T-helper 2 cell treated with Interferon-gamma antibody and Interleukin-4, amounts not matched to agents 5 μg/mL and 100 μg/mL, for 36 hours (primary cell): ENCODE results near the gene CD40LG.

Source experiments
- DNase-seq: peaks from one replicate; pipeline ENCODE4 v3.0.0; 2021; ENCODE audit warnings: low spot score
- H3K27ac Mint-ChIP-seq: one replicate; pipeline ENCODE4 v1.8.0; 2021; ENCODE audit warnings: mild to moderate bottlenecking, mixed read lengths
- H3K27me3 Mint-ChIP-seq: one replicate; pipeline ENCODE4 v1.8.0; 2021; ENCODE audit warnings: low read depth, mixed read lengths
- H3K36me3 Mint-ChIP-seq: one replicate; pipeline ENCODE4 v1.8.0; 2021; ENCODE audit warnings: low read depth, mixed read lengths
- H3K4me1 Mint-ChIP-seq: one replicate; pipeline ENCODE4 v1.8.0; 2021; ENCODE audit warnings: low read depth, mixed read lengths
- H3K4me3 Mint-ChIP-seq: one replicate; pipeline ENCODE4 v1.8.0; 2022; ENCODE audit warnings: mild to moderate bottlenecking, moderate library complexity, mixed read lengths
- H3K9me3 Mint-ChIP-seq: one replicate; pipeline ENCODE4 v1.8.0; 2021; ENCODE audit warnings: mixed read lengths

The CD40LG gene

GRCh38 chrX:136694431-136695087 lies 46.6 kb downstream of the CD40LG start:
- no peak for DNase-seq
- Mint-ChIP-seq H3K4me1 (peaks cover 58% of the 10 kb centered on the region), H3K27ac (peak overlapping the region; percentile 96), H3K36me3 (peaks cover 46% of the 10 kb centered on the region), H3K27me3 (no peaks in the 10 kb centered on the region), H3K9me3 (peaks cover 12% of the 10 kb centered on the region), H3K4me3 (peak overlapping the region; percentile 84)

GRCh38 chrX:136697156-136697555 lies 49.2 kb downstream of the CD40LG start:
- peaks cover 57% of the 10 kb centered on the region for H3K36me3 Mint-ChIP-seq
- H3K9me3 Mint-ChIP-seq: peaks cover 24% of the 10 kb centered on the region
- H3K4me1 Mint-ChIP-seq: peaks cover 50% of the 10 kb centered on the region
- peak overlapping the region; percentile 80 for H3K27ac Mint-ChIP-seq
- H3K4me3 Mint-ChIP-seq: peak overlapping the region; percentile 54
- no peaks in the 10 kb centered on the region for H3K27me3 Mint-ChIP-seq
- DNase-seq: no peak

GRCh38 chrX:136708348-136708747 lies 60.4 kb downstream of the CD40LG start:
- DNase-seq: no peak
- H3K27ac Mint-ChIP-seq: no peak overlapping the region
- H3K4me3 Mint-ChIP-seq: no peak overlapping the region
- no peaks in the 10 kb centered on the region for H3K9me3 Mint-ChIP-seq
- H3K36me3 Mint-ChIP-seq: peaks cover 50% of the 10 kb centered on the region
- H3K4me1 Mint-ChIP-seq: peaks cover 20% of the 10 kb centered on the region
- no peaks in the 10 kb centered on the region for H3K27me3 Mint-ChIP-seq
